H9 (cell line): ENCODE results near the gene BAIAP2. TPM values are rescaled to one million over a fixed set of nuclear protein-coding genes. Genes with fewer than 3 reads are reported as not detected.

ENCODE experiments used
- DNase-seq: peaks from one replicate; pipeline ENCODE4 v3.0.0-alpha.2; 2017
- H2AFZ ChIP-seq: one replicate; pipeline ENCODE4 v1.6.1; 2013; ENCODE audit warnings: mild to moderate bottlenecking, low read length, control low read depth, moderate library complexity
- H2AK5ac ChIP-seq: 2 replicates; pipeline ENCODE4 v1.6.1; 2013; ENCODE audit warnings: low read length, control low read depth, mixed read lengths; ENCODE audit not compliant: insufficient read length
- H2BK120ac ChIP-seq: one replicate; pipeline ENCODE4 v1.6.1; 2013; ENCODE audit warnings: low read depth, mild to moderate bottlenecking, low read length, control low read depth, inconsistent platforms; ENCODE audit not compliant: poor library complexity, severe bottlenecking
- H2BK12ac ChIP-seq: 2 replicates; pipeline ENCODE4 v1.6.1; 2013; ENCODE audit warnings: low read length, control low read depth, mixed read lengths, low read depth; ENCODE audit not compliant: insufficient read length
- H2BK15ac ChIP-seq: 2 replicates; pipeline ENCODE4 v1.6.1; 2013; ENCODE audit warnings: low read depth, low read length, control low read depth
- H2BK20ac ChIP-seq: one replicate; pipeline ENCODE4 v1.6.1; 2013; ENCODE audit warnings: low read depth, mild to moderate bottlenecking, low read length, control low read depth, inconsistent platforms; ENCODE audit not compliant: poor library complexity, severe bottlenecking
- H2BK5ac ChIP-seq: 2 replicates; pipeline ENCODE4 v1.6.1; 2013; ENCODE audit warnings: low read length, control low read depth, mixed read lengths; ENCODE audit not compliant: insufficient read length
- H3K14ac ChIP-seq: 2 replicates; pipeline ENCODE4 v1.6.1; 2013; ENCODE audit warnings: low read length, control low read depth; ENCODE audit not compliant: insufficient read depth
- H3K18ac ChIP-seq: 2 replicates; pipeline ENCODE4 v1.6.1; 2013; ENCODE audit warnings: low read depth, mild to moderate bottlenecking, mixed read lengths, low read length, control low read depth; ENCODE audit not compliant: insufficient read length
- H3K23ac ChIP-seq: 2 replicates; pipeline ENCODE4 v1.6.1; 2013; ENCODE audit warnings: low read length, control low read depth, mixed read lengths, low read depth; ENCODE audit not compliant: insufficient read length
- H3K23me2 ChIP-seq: 2 replicates; pipeline ENCODE4 v1.6.1; 2013; ENCODE audit warnings: low read depth, mild to moderate bottlenecking, mixed read lengths, low read length, control low read depth; ENCODE audit not compliant: insufficient read length, poor library complexity, severe bottlenecking
- H3K27ac ChIP-seq: 2 replicates; pipeline ENCODE4 v1.5.1; 2013; ENCODE audit warnings: low read length, control low read depth, mixed read lengths, low read depth; ENCODE audit not compliant: insufficient read length
- H3K27me3 ChIP-seq: 2 replicates; pipeline ENCODE4 v1.6.1; 2013; ENCODE audit warnings: low read length, control low read depth, inconsistent platforms; ENCODE audit not compliant: insufficient read depth
- H3K4ac ChIP-seq: 2 replicates; pipeline ENCODE4 v1.6.1; 2013; ENCODE audit warnings: low read depth, mild to moderate bottlenecking, control low read depth, inconsistent platforms, low read length, moderate library complexity
- H3K4me1 ChIP-seq: 2 replicates; pipeline ENCODE4 v1.6.1; 2013; ENCODE audit warnings: low read length, control low read depth, inconsistent platforms; ENCODE audit not compliant: insufficient read depth
- H3K4me2 ChIP-seq: 2 replicates; pipeline ENCODE4 v1.6.1; 2013; ENCODE audit warnings: low read length, control low read depth, mixed read lengths; ENCODE audit not compliant: insufficient read length, insufficient read depth
- H3K56ac ChIP-seq: 2 replicates; pipeline ENCODE4 v1.6.1; 2013; ENCODE audit warnings: low read depth, mild to moderate bottlenecking, mixed read lengths, low read length, control low read depth; ENCODE audit not compliant: insufficient read length
- H3K79me1 ChIP-seq: 2 replicates; pipeline ENCODE4 v1.6.1; 2013; ENCODE audit warnings: low read depth, mild to moderate bottlenecking, moderate library complexity, low read length, control low read depth, inconsistent platforms; ENCODE audit not compliant: insufficient read depth, poor library complexity, severe bottlenecking
- H3K79me2 ChIP-seq: 2 replicates; pipeline ENCODE4 v1.6.1; 2013; ENCODE audit warnings: low read length, control low read depth, inconsistent platforms; ENCODE audit not compliant: insufficient read depth
- H3K9ac ChIP-seq: 2 replicates; pipeline ENCODE4 v1.6.1; 2013; ENCODE audit warnings: low read length, control low read depth, mixed read lengths; ENCODE audit not compliant: insufficient read length; ENCODE audit errors: extremely low read depth
- H3K9me3 ChIP-seq: one replicate; pipeline ENCODE4 v1.6.1; 2013; ENCODE audit warnings: low read depth, low read length, inconsistent platforms; ENCODE audit not compliant: control insufficient read depth
- H3T11ph ChIP-seq: one replicate; pipeline ENCODE4 v1.6.1; 2013; ENCODE audit warnings: mild to moderate bottlenecking, low read length, control low read depth, inconsistent platforms
- H4K20me1 ChIP-seq: one replicate; pipeline ENCODE4 v1.6.1; 2013; ENCODE audit not compliant: control insufficient read depth, insufficient read length, insufficient read depth
- H4K5ac ChIP-seq: 2 replicates; pipeline ENCODE4 v1.6.1; 2013; ENCODE audit warnings: low read depth, mild to moderate bottlenecking, mixed read lengths, low read length, control low read depth; ENCODE audit not compliant: insufficient read length
- H4K8ac ChIP-seq: replicated peaks from 2 replicates; pipeline ENCODE4 v1.6.1; 2013; ENCODE audit warnings: low read length, control low read depth, mixed read lengths, low read depth; ENCODE audit not compliant: insufficient read length
- H4K91ac ChIP-seq: 2 replicates; pipeline ENCODE4 v1.6.1; 2013; ENCODE audit warnings: low read depth, mild to moderate bottlenecking, moderate library complexity, mixed read lengths, low read length, control low read depth; ENCODE audit not compliant: insufficient read length
- H3K27ac Mint-ChIP-seq, 3 experiments: 2 replicates in 2 of 3; 3 replicates in 1 of 3; pipeline ENCODE4 v1.8.0; 2020 to 2021; ENCODE audit warnings: mixed read lengths in 3 of 3, mild to moderate bottlenecking in 1 of 3, moderate library complexity in 1 of 3
- H3K27me3 Mint-ChIP-seq: 2 replicates; pipeline ENCODE4 v1.8.0; 2021; ENCODE audit warnings: low read depth, mild to moderate bottlenecking, moderate library complexity, mixed read lengths
- H3K36me3 Mint-ChIP-seq, 3 experiments: 2 replicates in 2 of 3; 3 replicates in 1 of 3; pipeline ENCODE4 v1.8.0; 2020 to 2021; ENCODE audit warnings: low read depth in 3 of 3, mixed read lengths in 3 of 3; ENCODE audit not compliant: insufficient read depth in 1 of 3
- H3K4me1 Mint-ChIP-seq, 2 experiments: 2 replicates each; pipeline ENCODE4 v1.8.0; 2020; ENCODE audit warnings: mixed read lengths in 2 of 2
- H3K4me3 Mint-ChIP-seq, 2 experiments: 2 replicates in 1 of 2; 3 replicates in 1 of 2; pipeline ENCODE4 v1.8.0; 2020 to 2021; ENCODE audit warnings: mild to moderate bottlenecking in 2 of 2, mixed read lengths in 2 of 2, moderate library complexity in 1 of 2
- H3K9me3 Mint-ChIP-seq, 2 experiments: 2 replicates in 1 of 2; 3 replicates in 1 of 2; pipeline ENCODE4 v1.8.0; 2020; ENCODE audit warnings: mild to moderate bottlenecking in 2 of 2, mixed read lengths in 2 of 2, moderate library complexity in 1 of 2
- WGBS: extraction: QIAGEN DNeasy Blood & Tissue Kit; methylation state at CpG from one replicate; pipeline ENCODE4 v1.1.7; 2013; ENCODE audit warnings: missing lambda C conversion rate, low lambda C conversion rate, mixed read lengths; ENCODE audit not compliant: insufficient read length; ENCODE audit errors: extremely low coverage; 5-methylcytosine and 5-hydroxymethylcytosine counted together
- total RNA-seq: library from RNA; stranded (reverse); gene quantifications from 2 replicates; pipeline ENCODE4 v1.2.1, GENCODE V29; 2021
- TF ChIP-seq, protein P1 (sequence below): fragments of 200-600 bp; sonication (generic); conservative IDR thresholded peaks from 3 replicates; pipeline ENCODE4 v1.8.0; 2021; ENCODE audit warnings: antibody characterized with exemption, mild to moderate bottlenecking

The BAIAP2 gene
- total RNA-seq, 1 experiment from 2014 or later = 27.8 TPM

DNA sequence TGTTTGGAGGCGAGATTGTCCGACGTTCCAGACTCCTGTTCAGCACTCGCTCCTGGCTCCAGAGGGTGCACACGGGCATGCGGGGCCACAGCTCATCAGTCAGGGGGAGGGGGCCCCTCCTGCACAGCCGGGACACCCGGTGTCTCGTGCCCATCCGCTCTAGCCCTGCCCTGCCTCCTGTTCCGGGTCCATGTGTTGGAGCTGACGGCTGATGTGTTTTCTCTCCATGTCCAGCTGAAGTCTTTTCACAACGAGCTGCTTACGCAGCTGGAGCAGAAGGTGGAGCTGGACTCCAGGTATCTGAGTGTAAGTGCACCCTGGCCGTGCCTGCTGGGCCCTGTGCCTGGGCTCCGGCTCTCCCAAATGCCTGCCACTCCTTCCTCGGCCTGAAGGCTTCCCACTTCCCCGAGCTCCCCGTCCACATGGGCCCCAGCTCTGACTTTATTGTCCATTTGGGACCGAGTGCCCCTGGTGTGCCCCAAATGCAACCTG, 50.5 kb downstream of the BAIAP2 start:
- H3T11ph ChIP-seq = no peak overlapping the region

More for the DNA sequence above, 50.5 kb downstream of the BAIAP2 start:
- Histone ChIP-seq H3K23ac (no peak overlapping the region), H4K5ac (no peak overlapping the region), H2AFZ (no peak overlapping the region), H2AK5ac (no peak overlapping the region), H3K56ac (no peak overlapping the region), H3K79me2 (no peaks in the 10 kb centered on the region), H4K20me1 (peaks cover 3% of the 10 kb centered on the region), H3K4ac (no peak overlapping the region), H3K4me2 (no peak overlapping the region), H2BK20ac (no peak overlapping the region), H4K91ac (no peak overlapping the region), H3K79me1 (no peaks in the 10 kb centered on the region), H4K8ac (no peak overlapping the region), H2BK5ac (no peak overlapping the region), H2BK12ac (no peak overlapping the region), H3K27ac (no peak overlapping the region), H3K18ac (no peak overlapping the region), H3K27me3 (no peaks in the 10 kb centered on the region), H3K4me1 (no peaks in the 10 kb centered on the region; the same call in 1 of the 2 replicates), H3K9ac (no peak overlapping the region), H3K23me2 (no peaks in the 10 kb centered on the region), H2BK15ac (no peak overlapping the region), H3K14ac (no peak overlapping the region), H3K9me3 (no peaks in the 10 kb centered on the region), H2BK120ac (no peak overlapping the region)
- peaks cover 0 to 10% (median 9%) of the 10 kb centered on the region in 3 experiments; a peak in 4 of 7 replicates for H3K36me3 Mint-ChIP-seq
- DNase-seq = no peak
- no peak overlapping the region for H3K4me3 Mint-ChIP-seq
- TF ChIP-seq, protein P1, sequence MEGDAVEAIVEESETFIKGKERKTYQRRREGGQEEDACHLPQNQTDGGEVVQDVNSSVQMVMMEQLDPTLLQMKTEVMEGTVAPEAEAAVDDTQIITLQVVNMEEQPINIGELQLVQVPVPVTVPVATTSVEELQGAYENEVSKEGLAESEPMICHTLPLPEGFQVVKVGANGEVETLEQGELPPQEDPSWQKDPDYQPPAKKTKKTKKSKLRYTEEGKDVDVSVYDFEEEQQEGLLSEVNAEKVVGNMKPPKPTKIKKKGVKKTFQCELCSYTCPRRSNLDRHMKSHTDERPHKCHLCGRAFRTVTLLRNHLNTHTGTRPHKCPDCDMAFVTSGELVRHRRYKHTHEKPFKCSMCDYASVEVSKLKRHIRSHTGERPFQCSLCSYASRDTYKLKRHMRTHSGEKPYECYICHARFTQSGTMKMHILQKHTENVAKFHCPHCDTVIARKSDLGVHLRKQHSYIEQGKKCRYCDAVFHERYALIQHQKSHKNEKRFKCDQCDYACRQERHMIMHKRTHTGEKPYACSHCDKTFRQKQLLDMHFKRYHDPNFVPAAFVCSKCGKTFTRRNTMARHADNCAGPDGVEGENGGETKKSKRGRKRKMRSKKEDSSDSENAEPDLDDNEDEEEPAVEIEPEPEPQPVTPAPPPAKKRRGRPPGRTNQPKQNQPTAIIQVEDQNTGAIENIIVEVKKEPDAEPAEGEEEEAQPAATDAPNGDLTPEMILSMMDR = no peak
- peaks cover 3 to 6% of the 10 kb centered on the region in 2 experiments for H3K4me1 Mint-ChIP-seq
- no peak overlapping the region for H3K27ac Mint-ChIP-seq
- H3K27me3 Mint-ChIP-seq = no peaks in the 10 kb centered on the region; the same call in 1 of the 2 replicates
- WGBS = no CpG with 5 or more reads among the region's 20 CpGs
- H3K9me3 Mint-ChIP-seq = no peaks in the 10 kb centered on the region
